ENCODE measurements around the gene ARL3.

- TF ChIP-seq CTCF (IDR thresholded peaks at IDR 0.05) (no peak), POLR2A (IDR thresholded peaks at IDR 0.05) (no peak), EP300 (IDR thresholded peaks at IDR 0.05) (no peak), POLR2AphosphoS5 (IDR thresholded peaks at IDR 0.05) (no peak)
Measured at GRCh38 chr10:102657451-102657850, 56.7 kb downstream of the ARL3 start.

All from gastroesophageal sphincter (tissue), 3 donors.